ENCODE measurements around the gene SUFU. TPM values are rescaled to one million over a fixed set of nuclear protein-coding genes. Genes with fewer than 3 reads are reported as not detected.

The SUFU gene
- total and polyA plus RNA-seq, 2 of the 8 experiments (the other 6 are each of a cell fraction or from before 2014, with no cell fraction given): 7.0 to 10.8 TPM

GRCh38 chr10:102457591-102458150 is 46.1 kb upstream of the SUFU start:
- Histone ChIP-seq H3K79me2 (ENCODE audit: control insufficient read depth in 1 of 2, insufficient read depth in 2 of 2, low read length in 2 of 2) (peaks cover 0 to 3% of the 10 kb centered on the region in 2 experiments; a peak in 1 of 4 replicates), H3K4me3 (ENCODE audit: extremely low read depth in 1 of 4, insufficient read depth in 2 of 4, low read depth in 3 of 4, low read length in 4 of 4) (no peak overlapping the region), H4K91ac (replicated peaks; ENCODE audit: insufficient read length, low read length) (peak overlapping the region; percentile 38), H2BK5ac (ENCODE audit: low read depth, low read length) (no peak overlapping the region), H3K14ac (ENCODE audit: insufficient read length) (no peak overlapping the region), H2BK12ac (ENCODE audit: low read depth, low read length) (no peak overlapping the region), H3K56ac (replicated peaks; ENCODE audit: insufficient read length, low read depth, low read length) (no peak overlapping the region), H3K18ac (ENCODE audit: extremely low read depth, low read length) (no peak overlapping the region; the same call in none of the 2 replicates), H3K4me2 (ENCODE audit: insufficient read depth in 1 of 2, low read depth in 2 of 2, low read length in 2 of 2) (no peak overlapping the region), H3K36me3 (ENCODE audit: control insufficient read depth in 2 of 4, insufficient read depth in 4 of 4, low read length in 3 of 4) (peaks cover 0 to 24% (median 4%) of the 10 kb centered on the region in 4 experiments; a peak in 5 of 8 replicates), H2BK120ac (replicated peaks; ENCODE audit: low read depth, low read length) (no peak overlapping the region), H4K8ac (ENCODE audit: extremely low read depth, insufficient read depth, low read length) (no peak overlapping the region), H3K4ac (replicated peaks; ENCODE audit: insufficient read length, low read depth, low read length) (no peak overlapping the region), H3K27me3 (replicated peaks in 1 of 4; ENCODE audit: control insufficient read depth in 3 of 4, extremely low read depth in 1 of 4, insufficient read depth in 3 of 4, low read length in 3 of 4) (peaks cover 0 to 5% (median 0%) of the 10 kb centered on the region in 4 experiments; a peak in 1 of 7 replicates), H3K79me1 (ENCODE audit: low read depth, low read length) (peaks cover under 1% of the 10 kb centered on the region; the same call in 1 of the 2 replicates), H4K20me1 (replicated peaks in 1 of 2; ENCODE audit: control insufficient read depth in 1 of 2, insufficient read depth in 2 of 2, low read length in 2 of 2) (no peaks in the 10 kb centered on the region), H4K5ac (ENCODE audit: insufficient read length, low read depth, low read length) (no peak overlapping the region), H3K27ac (ENCODE audit: low read depth, low read length) (no peak overlapping the region), H2BK15ac (ENCODE audit: low read length) (0 out of 2 replicates have a peak overlapping the region, but pooled peaks have one; percentile 72), H3K23me2 (ENCODE audit: low read depth, low read length) (peaks cover 2% of the 10 kb centered on the region; the same call in 1 of the 2 replicates), H2BK20ac (ENCODE audit: low read length) (peak overlapping the region; percentile 80; the same call in 1 of the 2 replicates), H3K23ac (ENCODE audit: insufficient read length) (no peak overlapping the region), H3K9ac (replicated peaks in 1 of 4; ENCODE audit: extremely low read depth in 1 of 4, low read depth in 3 of 4, low read length in 3 of 4) (no peak overlapping the region), H3K4me1 (replicated peaks in 1 of 4; ENCODE audit: control insufficient read depth in 3 of 4, insufficient read depth in 4 of 4, low read length in 3 of 4) (peaks cover 8 to 29% (median 18%) of the 10 kb centered on the region in 4 experiments), H2AK5ac (ENCODE audit: low read depth, low read length) (0 out of 2 replicates have a peak overlapping the region, but pooled peaks have one; percentile 13), H3K9me3 (ENCODE audit: insufficient read depth in 2 of 2, low read depth in 1 of 2, low read length in 1 of 2) (no peaks in the 10 kb centered on the region), H2AFZ (ENCODE audit: low read length) (no peak overlapping the region)
- TF ChIP-seq CHD2 (IDR thresholded peaks at IDR 0.05; ENCODE audit: low read length) (no peak), SP4 (IDR thresholded peaks at IDR 0.05; ENCODE audit: low read length) (no peak), TAF1 (IDR thresholded peaks at IDR 0.05; ENCODE audit: low read depth, low read length) (no peak), CTCF (IDR thresholded peaks at IDR 0.05; ENCODE audit: control extremely low read depth in 1 of 3, insufficient read depth in 1 of 3, low read depth in 1 of 3, low read length in 3 of 3) (no peak)
- 92% methylated on average over 9 of the region's 9 CpGs; no CpG with 5 or more reads in 1 of the 2 experiments for WGBS, 2 experiments (ENCODE audit: extremely low coverage in 1 of 2, insufficient coverage in 1 of 2, insufficient read length in 1 of 2, insufficient replicate concordance in 2 of 2, low coverage in 1 of 2, low lambda C conversion rate in 2 of 2, missing lambda C conversion rate in 1 of 2)
- FAIRE-seq (no peak), DNase-seq (ENCODE audit: low read depth in 1 of 2, low spot score in 2 of 2) (no peak)
- ChIA-PET POLR2A (ENCODE audit: partially characterized antibody) (interaction anchor here (1.3 to 5.7 kb wide), 2 partner anchors 13 to 36 kb away, joined by 3 to 41 read pairs; partner anchors contain the start of gene FBXL15), CTCF (ENCODE audit: partially characterized antibody) (interaction anchor here (0.9 to 2.6 kb wide), 6 partner anchors 16 to 227 kb away, joined by 3 to 9 read pairs (median 3); no protein-coding TSS in a partner anchor)

Data from H1 (cell line).